Hepatocyte (in vitro differentiated cells): ENCODE data around the gene KRTAP20-1.

Source experiments
- CTCF ChIP-seq: fragments of 200-600 bp; sonication (generic); IDR thresholded peaks from 2 replicates; pipeline ENCODE4 v1.5.1; 2016; ENCODE audit warnings: antibody characterized with exemption, mild to moderate bottlenecking; ENCODE audit not compliant: poor library complexity
- EZH2 ChIP-seq: fragments of 200-600 bp; sonication (generic); IDR thresholded peaks from 2 replicates; pipeline ENCODE4 v1.6.1; 2016; ENCODE audit warnings: antibody characterized with exemption, mild to moderate bottlenecking, borderline replicate concordance
- EZH2phosphoT487 ChIP-seq: fragments of 200-600 bp; sonication (generic); IDR thresholded peaks from one replicate; pipeline ENCODE4 v1.6.1; 2018; ENCODE audit warnings: antibody characterized with exemption, mild to moderate bottlenecking, low read depth, moderate library complexity; ENCODE audit not compliant: unreplicated experiment, severe bottlenecking

GRCh38 chr21:30567617-30568016 lies 48.6 kb upstream of the KRTAP20-1 start:
- TF ChIP-seq CTCF, result no peak
- no peak for TF ChIP-seq EZH2
- TF ChIP-seq EZH2phosphoT487, result no peak
